GM21447 (cell line): ENCODE data around the gene MCM7.
A peak's percentile ranks its signal among the peaks of the same experiment; 100 is the strongest.
"Not testable (repeated sequence)": the region's sequence is repeated elsewhere in the genome, so short reads cannot be mapped to it uniquely, and the experiment has no call there.

Source experiments
- ATAC-seq: cut with Tn5 transposase; IDR thresholded peaks from one replicate; pipeline ENCODE4 v1.9.1; 2021; ENCODE audit not compliant: unreplicated experiment

MCM7 gene

GRCh38 chr7:100101016-100101862, at the start of gene MCM7, which contains the start of gene AP4M1:
Gene MCM7 (minus strand): TSS chr7:100101397. CDS start chr7:100101294, 103 bp downstream.
Gene AP4M1 (plus strand): TSS chr7:100101643. CDS start chr7:100101715, 72 bp downstream.
- ATAC-seq, result peak; percentile 71

- ATAC-seq, result peak; percentile 98
These were observed 47.5 kb upstream of the MCM7 start, which contains the start of gene LAMTOR4 for GRCh38 chr7:100148559-100149328. Gene LAMTOR4 (plus strand): TSS chr7:100148918. CDS start chr7:100148973, 55 bp downstream.

- no peak for ATAC-seq
These were observed 47.0 kb upstream of the MCM7 start for GRCh38 chr7:100148225-100148558.

GRCh38 chr7:100147278-100147677, 46.1 kb upstream of the MCM7 start:
- no peak for ATAC-seq

- ATAC-seq, result not testable (repeated sequence)
These were observed 45.2 kb upstream of the MCM7 start for GRCh38 chr7:100146350-100146749.

GRCh38 chr7:100142461-100142860, 41.3 kb upstream of the MCM7 start:
- no peak for ATAC-seq

- no peak for ATAC-seq
These were observed 40.4 kb upstream of the MCM7 start for GRCh38 chr7:100141555-100141949.

- ATAC-seq, result no peak
These were observed 36.9 kb upstream of the MCM7 start for GRCh38 chr7:100137851-100138760.

GRCh38 chr7:100132697-100133151, 31.5 kb upstream of the MCM7 start:
- no peak for ATAC-seq

- ATAC-seq, result no peak
These were observed 30.9 kb upstream of the MCM7 start for GRCh38 chr7:100132126-100132525.

- ATAC-seq, result no peak
These were observed 29.6 kb upstream of the MCM7 start for GRCh38 chr7:100130608-100131453.

- ATAC-seq, result not testable (repeated sequence)
These were observed 29.0 kb upstream of the MCM7 start for GRCh38 chr7:100130220-100130607.

GRCh38 chr7:100128637-100128963, 27.4 kb upstream of the MCM7 start:
- ATAC-seq, result no peak

GRCh38 chr7:100127866-100128636, 26.9 kb upstream of the MCM7 start:
- no peak for ATAC-seq

GRCh38 chr7:100126931-100127865, 26.0 kb upstream of the MCM7 start, which contains the start of gene MBLAC1:
Gene MBLAC1 (plus strand): TSS chr7:100126967. CDS start chr7:100127396, 429 bp downstream.
- ATAC-seq, result peak; percentile 68

GRCh38 chr7:100126239-100126930, 25.2 kb upstream of the MCM7 start:
- no peak for ATAC-seq
